Nucleus accumbens (tissue), 56 donors: ENCODE measurements around the gene HAPLN3.

Experiments used
- DNase-seq, 56 donors: peaks; one replicate each; lab custom pipeline; 2025; lab: John Stamatoyannopoulos, UW

The HAPLN3 gene

GRCh38 chr15:88834211-88834812 is 61.0 kb downstream of the HAPLN3 start:
- peak in 47 of 56 donors; percentile 4 to 75 (median 31) for DNase-seq

DNA sequence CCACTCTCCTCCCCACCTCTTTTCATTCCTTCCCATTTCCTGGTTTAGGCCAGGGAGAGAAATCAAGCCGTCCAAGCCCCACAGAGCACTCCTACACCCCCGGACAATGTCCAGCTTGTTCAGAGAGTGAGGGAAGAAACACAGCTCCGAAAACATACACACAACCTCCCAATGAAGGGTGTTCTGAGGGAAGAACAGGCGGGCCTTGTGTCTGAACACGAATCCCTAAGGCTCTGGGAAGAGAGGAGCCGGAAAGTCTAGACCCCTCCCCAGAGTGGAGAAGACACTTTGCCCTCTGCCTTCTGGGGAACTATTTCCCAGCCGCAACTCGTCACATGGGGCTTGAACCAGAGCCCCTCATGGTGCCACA is 61.6 kb downstream of the HAPLN3 start:
- DNase-seq: no peak

GRCh38 chr15:88832820-88833730 is 62.3 kb downstream of the HAPLN3 start:
- no peak for DNase-seq

DNA sequence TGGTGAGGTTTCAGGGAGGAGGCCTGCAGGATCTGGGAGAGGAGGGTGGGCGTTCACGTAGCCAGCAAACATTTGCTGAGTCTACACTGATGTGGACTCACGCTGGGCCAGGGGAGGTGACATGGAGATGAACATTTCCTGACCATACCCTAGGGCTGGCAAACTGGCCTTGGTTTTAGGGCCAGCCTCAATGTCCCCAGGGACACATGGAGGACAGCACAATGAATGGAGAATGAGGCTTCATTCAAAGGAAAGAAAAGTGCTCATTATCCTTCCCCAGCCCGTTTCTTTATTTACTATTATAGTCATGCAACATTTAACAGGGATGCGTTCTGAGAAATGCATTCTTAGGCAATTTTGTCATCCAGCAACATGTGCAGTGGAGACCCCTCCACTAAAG is 65.3 kb downstream of the HAPLN3 start:
- DNase-seq: no peak

- no peak for DNase-seq
Observed at GRCh38 chr15:88828791-88829190, 66.6 kb downstream of the HAPLN3 start.
